MCF 10A (cell line): ENCODE measurements around the gene TSPAN31. TPM values are rescaled to one million over a fixed set of nuclear protein-coding genes. Genes with fewer than 3 reads are reported as not detected.

ENCODE experiments used
- BruUV-seq: library from RNA; stranded (reverse); fragments of 400-500 nt; replicated peaks from 2 replicates; lab custom pipeline; 2021; lab: Mats Ljungman, UMichigan
- CTCF ChIA-PET: fragments of 300-600 bp; sonication (Branson Sonifier 250); formaldehyde crosslinking; extraction: SDS; loops from one replicate; lab custom pipeline; 2021; ENCODE audit warnings: antibody characterized with exemption, inconsistent platforms; lab: Yijun Ruan, JAX
- POLR2A ChIA-PET: fragments of 300-600, 350-650 bp; sonication (Branson Sonifier 250); formaldehyde crosslinking; extraction: SDS; loops from one replicate; lab custom pipeline; 2020; ENCODE audit warnings: antibody characterized with exemption, inconsistent platforms; lab: Yijun Ruan, JAX
- DNase-seq: peaks from one replicate; pipeline ENCODE4 v3.0.0-alpha.2; 2018; ENCODE audit not compliant: unreplicated experiment
- H3K27ac Mint-ChIP-seq: one replicate; pipeline ENCODE4 v1.8.0; 2022; ENCODE audit warnings: mild to moderate bottlenecking, low read depth, mixed read lengths; ENCODE audit not compliant: unreplicated experiment
- H3K27me3 Mint-ChIP-seq: one replicate; pipeline ENCODE4 v1.8.0; 2022; ENCODE audit warnings: mixed read lengths; ENCODE audit not compliant: insufficient read depth, unreplicated experiment
- H3K36me3 Mint-ChIP-seq: one replicate; pipeline ENCODE4 v1.8.0; 2022; ENCODE audit warnings: mild to moderate bottlenecking, moderate library complexity, mixed read lengths; ENCODE audit not compliant: insufficient read depth, unreplicated experiment
- H3K4me1 Mint-ChIP-seq: one replicate; pipeline ENCODE4 v1.8.0; 2022; ENCODE audit warnings: mixed read lengths; ENCODE audit not compliant: insufficient read depth, unreplicated experiment
- H3K4me3 Mint-ChIP-seq: one replicate; pipeline ENCODE4 v1.8.0; 2022; ENCODE audit warnings: mild to moderate bottlenecking, moderate library complexity, mixed read lengths; ENCODE audit not compliant: unreplicated experiment
- H3K9me3 Mint-ChIP-seq: one replicate; pipeline ENCODE4 v1.8.0; 2022; ENCODE audit warnings: mixed read lengths; ENCODE audit not compliant: unreplicated experiment
- intact Hi-C: fragments of 100-400 bp; cut with micrococcal nuclease; formaldehyde crosslinking; loops from 2 replicates; pipeline ENCODE4 v1.14.1; 2022
- total RNA-seq: library from RNA; stranded (reverse); gene quantifications from 2 replicates; pipeline ENCODE4 v1.2.3, GENCODE V29; 2022
- TF ChIP-seq, protein P1 (sequence below): fragments of 200-600 bp; IDR thresholded peaks from one replicate; pipeline ENCODE4 v1.8.0; 2022; ENCODE audit warnings: antibody characterized with exemption, mild to moderate bottlenecking; ENCODE audit not compliant: unreplicated experiment

TSPAN31 gene
- total RNA-seq, 1 experiment from 2014 or later, result 24.8 TPM

DNA sequence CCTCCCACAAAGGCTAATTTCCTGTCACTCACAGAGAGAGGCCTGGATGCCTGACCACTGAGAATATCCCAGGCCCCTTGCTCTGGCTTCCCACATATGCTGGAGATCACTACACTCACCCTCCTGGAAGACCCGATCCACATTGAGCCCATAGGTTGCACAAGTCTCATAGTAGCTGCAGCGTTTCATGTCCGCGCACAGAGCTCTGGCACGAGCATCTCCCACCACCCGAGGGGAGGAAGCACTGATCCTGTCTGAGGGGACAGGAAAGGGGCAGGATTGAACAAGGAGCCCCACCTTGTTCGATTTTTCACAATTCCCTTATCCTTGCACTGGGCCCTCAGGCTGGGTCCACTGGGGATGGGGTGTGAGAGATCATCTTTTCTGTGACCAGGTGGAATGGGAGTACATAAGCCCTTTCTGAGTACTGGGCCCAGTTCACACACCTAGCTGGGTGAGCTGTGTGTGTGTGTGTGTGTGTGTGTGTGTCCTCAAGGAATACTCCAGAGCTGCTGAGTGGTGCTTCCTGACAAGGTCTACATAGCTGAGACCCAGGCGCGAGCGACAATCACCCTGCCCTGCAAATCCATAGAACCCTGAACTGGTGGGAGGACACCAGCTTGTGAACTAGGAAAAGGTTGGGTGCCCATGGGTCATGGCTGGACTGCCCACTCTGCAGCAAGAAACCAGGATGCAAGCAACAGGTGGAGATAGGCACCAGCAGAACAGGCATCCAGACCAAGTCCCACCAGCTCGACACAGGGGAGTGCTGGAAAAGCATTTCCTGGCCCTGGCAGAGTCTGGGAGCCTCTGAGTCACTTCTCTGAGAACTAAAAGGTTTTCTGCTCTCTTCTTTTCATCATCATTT lies 11.9 kb upstream of the TSPAN31 start:
- Mint-ChIP-seq H3K4me1 (peaks cover 11% of the 10 kb centered on the region), H3K9me3 (no peaks in the 10 kb centered on the region), H3K36me3 (no peaks in the 10 kb centered on the region), H3K4me3 (no peak overlapping the region), H3K27me3 (peaks cover 38% of the 10 kb centered on the region), H3K27ac (no peak overlapping the region)
- POLR2A ChIA-PET, result interaction anchor here (0.6 to 3.2 kb wide), 4 partner anchors 10 to 204 kb away, joined by 3 to 9 read pairs (median 4); partner anchors contain the start of gene TSPAN31
- DNase-seq, result no peak
- TF ChIP-seq, protein P1, sequence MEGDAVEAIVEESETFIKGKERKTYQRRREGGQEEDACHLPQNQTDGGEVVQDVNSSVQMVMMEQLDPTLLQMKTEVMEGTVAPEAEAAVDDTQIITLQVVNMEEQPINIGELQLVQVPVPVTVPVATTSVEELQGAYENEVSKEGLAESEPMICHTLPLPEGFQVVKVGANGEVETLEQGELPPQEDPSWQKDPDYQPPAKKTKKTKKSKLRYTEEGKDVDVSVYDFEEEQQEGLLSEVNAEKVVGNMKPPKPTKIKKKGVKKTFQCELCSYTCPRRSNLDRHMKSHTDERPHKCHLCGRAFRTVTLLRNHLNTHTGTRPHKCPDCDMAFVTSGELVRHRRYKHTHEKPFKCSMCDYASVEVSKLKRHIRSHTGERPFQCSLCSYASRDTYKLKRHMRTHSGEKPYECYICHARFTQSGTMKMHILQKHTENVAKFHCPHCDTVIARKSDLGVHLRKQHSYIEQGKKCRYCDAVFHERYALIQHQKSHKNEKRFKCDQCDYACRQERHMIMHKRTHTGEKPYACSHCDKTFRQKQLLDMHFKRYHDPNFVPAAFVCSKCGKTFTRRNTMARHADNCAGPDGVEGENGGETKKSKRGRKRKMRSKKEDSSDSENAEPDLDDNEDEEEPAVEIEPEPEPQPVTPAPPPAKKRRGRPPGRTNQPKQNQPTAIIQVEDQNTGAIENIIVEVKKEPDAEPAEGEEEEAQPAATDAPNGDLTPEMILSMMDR, result no peak
- BruUV-seq, result no TSS peak
- CTCF ChIA-PET, result interaction anchor here (0.5 to 1.0 kb wide), 4 partner anchors 12 to 179 kb away, joined by 3 read pairs; no protein-coding TSS in a partner anchor
- intact Hi-C loops, result no loop called here

DNA sequence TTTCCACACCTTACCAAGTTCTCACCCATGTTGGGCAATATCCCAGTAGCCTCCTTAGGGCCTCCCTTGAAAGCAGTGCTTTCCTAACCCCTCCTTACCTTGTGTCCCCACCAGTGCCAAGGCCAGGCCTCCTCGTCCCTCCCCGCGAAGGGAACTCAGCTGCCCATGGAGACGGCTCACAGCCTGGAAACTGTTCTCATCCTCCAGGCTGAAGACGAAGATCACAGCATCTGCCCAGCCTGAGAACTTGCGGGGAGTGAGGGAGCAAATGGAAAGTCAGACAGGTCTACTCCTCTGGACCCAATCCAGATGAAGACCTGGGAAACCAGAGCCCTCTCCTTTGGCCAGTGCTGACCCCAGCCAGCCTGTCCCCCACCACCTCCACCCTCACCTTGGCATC lies 10.9 kb upstream of the TSPAN31 start:
- Mint-ChIP-seq H3K36me3 (no peaks in the 10 kb centered on the region), H3K9me3 (no peaks in the 10 kb centered on the region), H3K27ac (no peak overlapping the region), H3K4me3 (no peak overlapping the region), H3K4me1 (peaks cover 11% of the 10 kb centered on the region), H3K27me3 (peaks cover 42% of the 10 kb centered on the region)
- no TSS peak for BruUV-seq
- no peak for DNase-seq
- TF ChIP-seq, protein P1, result no peak
- ChIA-PET CTCF (interaction anchor here (0.5 to 1.1 kb wide), 2 partner anchors 17 to 25 kb away, joined by 3 read pairs; no protein-coding TSS in a partner anchor), POLR2A (interaction anchor here (1.4 to 4.5 kb wide), 3 partner anchors 7 to 40 kb away, joined by 5 to 17 read pairs (median 9); partner anchors contain the start of genes OS9 and TSPAN31)
- intact Hi-C loops, result no loop called here

DNA sequence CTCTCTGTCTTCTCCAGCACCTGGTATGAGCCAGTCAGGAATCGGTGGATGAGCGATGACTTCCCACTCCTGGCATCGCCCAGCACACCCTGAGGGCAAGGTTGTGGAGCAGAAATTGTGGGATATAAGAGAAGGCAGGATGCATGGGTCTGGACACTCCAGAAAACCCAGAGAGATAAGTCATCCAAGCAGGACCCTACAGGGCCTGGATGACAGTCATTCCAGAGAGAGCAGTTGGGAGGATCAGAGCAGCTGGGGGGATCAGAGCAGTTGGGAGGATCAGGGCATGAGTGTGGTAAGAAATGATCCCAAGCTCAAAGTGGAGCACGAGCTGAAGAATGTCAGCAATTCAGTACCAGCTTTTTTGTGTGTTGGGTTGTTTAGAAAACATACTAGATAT lies 10.2 kb upstream of the TSPAN31 start:
- DNase-seq, result no peak
- H3K4me3 Mint-ChIP-seq, result no peak overlapping the region
- peaks cover 49% of the 10 kb centered on the region for H3K27me3 Mint-ChIP-seq
- no TSS peak for BruUV-seq
- H3K4me1 Mint-ChIP-seq, result peaks cover 11% of the 10 kb centered on the region
- CTCF ChIA-PET, result interaction anchor here (0.6 to 4.2 kb wide), 8 partner anchors 9 to 469 kb away, joined by 3 to 43 read pairs (median 4); no protein-coding TSS in a partner anchor
- POLR2A ChIA-PET, result interaction anchor here (0.7 to 4.5 kb wide), 5 partner anchors 8 to 40 kb away, joined by 3 to 17 read pairs (median 5); partner anchors contain the start of genes OS9 and TSPAN31
- TF ChIP-seq, protein P1, result no peak
- H3K9me3 Mint-ChIP-seq, result no peaks in the 10 kb centered on the region
- H3K27ac Mint-ChIP-seq, result no peak overlapping the region
- no peaks in the 10 kb centered on the region for H3K36me3 Mint-ChIP-seq
- intact Hi-C loops, result no loop called here
